ES-I3 (cell line): ENCODE measurements around the gene KRTAP5-9.
"Not testable (repeated sequence)": the region's sequence is repeated elsewhere in the genome, so short reads cannot be mapped to it uniquely, and the experiment has no call there.

Experiments
- H3K36me3 ChIP-seq: 2 replicates; pipeline ENCODE4 v1.6.1; 2013; ENCODE audit warnings: mild to moderate bottlenecking, low read length, control low read depth, moderate library complexity; ENCODE audit not compliant: insufficient read depth
- H3K4me1 ChIP-seq: 2 replicates; pipeline ENCODE4 v1.6.1; 2013; ENCODE audit warnings: mild to moderate bottlenecking, control low read depth, low read length; ENCODE audit not compliant: insufficient read depth
- H3K9ac ChIP-seq: 2 replicates; pipeline ENCODE4 v1.6.1; 2013; ENCODE audit warnings: low read depth, mild to moderate bottlenecking, low read length, moderate library complexity
- H3K9me3 ChIP-seq: 2 replicates; pipeline ENCODE4 v1.6.1; 2013; ENCODE audit warnings: mild to moderate bottlenecking, low read length, moderate library complexity; ENCODE audit not compliant: control insufficient read depth, insufficient read depth

KRTAP5-9 gene

GRCh38 chr11:71540521-71541304 lies 7.5 kb upstream of the KRTAP5-9 start:
- not testable (repeated sequence) for H3K36me3 ChIP-seq, H3K9me3 ChIP-seq, H3K9ac ChIP-seq, H3K4me1 ChIP-seq

- no peaks in the 10 kb centered on the region for H3K36me3 ChIP-seq
- no peaks in the 10 kb centered on the region for H3K9me3 ChIP-seq
- H3K9ac ChIP-seq, result no peak overlapping the region
- H3K4me1 ChIP-seq, result no peaks in the 10 kb centered on the region
These were observed 5.8 kb upstream of the KRTAP5-9 start for GRCh38 chr11:71542382-71542781.

GRCh38 chr11:71542879-71543777 lies 5.1 kb upstream of the KRTAP5-9 start:
- no peak overlapping the region for H3K9ac ChIP-seq
- no peaks in the 10 kb centered on the region for H3K36me3 ChIP-seq
- no peaks in the 10 kb centered on the region for H3K9me3 ChIP-seq
- no peaks in the 10 kb centered on the region for H3K4me1 ChIP-seq

- Histone ChIP-seq H3K36me3 (no peaks in the 10 kb centered on the region), H3K9ac (no peak overlapping the region), H3K4me1 (no peaks in the 10 kb centered on the region), H3K9me3 (no peaks in the 10 kb centered on the region)
These were observed 4.4 kb upstream of the KRTAP5-9 start for GRCh38 chr11:71543866-71544265.

GRCh38 chr11:71544525-71545214 lies 3.5 kb upstream of the KRTAP5-9 start:
- Histone ChIP-seq H3K4me1 (no peaks in the 10 kb centered on the region), H3K9ac (no peak overlapping the region), H3K36me3 (no peaks in the 10 kb centered on the region), H3K9me3 (no peaks in the 10 kb centered on the region)

GRCh38 chr11:71545405-71545966 lies 2.7 kb upstream of the KRTAP5-9 start:
- Histone ChIP-seq H3K4me1 (no peaks in the 10 kb centered on the region), H3K9me3 (no peaks in the 10 kb centered on the region), H3K36me3 (no peaks in the 10 kb centered on the region), H3K9ac (no peak overlapping the region)

GRCh38 chr11:71548716-71549151 lies 514 bp downstream of the KRTAP5-9 start:
- Histone ChIP-seq H3K4me1 (no peaks in the 10 kb centered on the region), H3K9ac (no peak overlapping the region), H3K36me3 (no peaks in the 10 kb centered on the region), H3K9me3 (no peaks in the 10 kb centered on the region)

- H3K9me3 ChIP-seq, result no peaks in the 10 kb centered on the region
- H3K9ac ChIP-seq, result no peak overlapping the region
- no peaks in the 10 kb centered on the region for H3K36me3 ChIP-seq
- no peaks in the 10 kb centered on the region for H3K4me1 ChIP-seq
These were observed 3.5 kb downstream of the KRTAP5-9 start for GRCh38 chr11:71551711-71552110.

- Histone ChIP-seq H3K9ac (no peak overlapping the region), H3K36me3 (no peaks in the 10 kb centered on the region), H3K4me1 (no peaks in the 10 kb centered on the region), H3K9me3 (peaks cover 4% of the 10 kb centered on the region; the same call in 1 of the 2 replicates)
These were observed 6.8 kb downstream of the KRTAP5-9 start for GRCh38 chr11:71554996-71555395.

GRCh38 chr11:71555508-71555907 lies 7.3 kb downstream of the KRTAP5-9 start:
- Histone ChIP-seq H3K36me3 (no peaks in the 10 kb centered on the region), H3K9ac (no peak overlapping the region), H3K9me3 (peaks cover 4% of the 10 kb centered on the region; the same call in 1 of the 2 replicates), H3K4me1 (no peaks in the 10 kb centered on the region)

- peaks cover 4% of the 10 kb centered on the region; the same call in 1 of the 2 replicates for H3K9me3 ChIP-seq
- no peaks in the 10 kb centered on the region for H3K4me1 ChIP-seq
- H3K9ac ChIP-seq, result no peak overlapping the region
- H3K36me3 ChIP-seq, result no peaks in the 10 kb centered on the region
These were observed 7.8 kb downstream of the KRTAP5-9 start for GRCh38 chr11:71556018-71556417.

GRCh38 chr11:71557257-71557656 lies 9.0 kb downstream of the KRTAP5-9 start:
- Histone ChIP-seq H3K9ac (no peak overlapping the region), H3K36me3 (no peaks in the 10 kb centered on the region), H3K9me3 (peaks cover 8% of the 10 kb centered on the region; the same call in 1 of the 2 replicates), H3K4me1 (no peaks in the 10 kb centered on the region)

GRCh38 chr11:71558996-71559395 lies 10.8 kb downstream of the KRTAP5-9 start:
- Histone ChIP-seq H3K4me1 (no peaks in the 10 kb centered on the region), H3K36me3 (no peaks in the 10 kb centered on the region), H3K9me3 (peaks cover 8% of the 10 kb centered on the region; the same call in 1 of the 2 replicates), H3K9ac (no peak overlapping the region)

- Histone ChIP-seq H3K4me1 (0 out of 2 replicates have a peak, but pooled peaks cover 2% of the 10 kb centered on the region), H3K9me3 (peaks cover 7% of the 10 kb centered on the region; the same call in 1 of the 2 replicates), H3K9ac (no peak overlapping the region), H3K36me3 (no peaks in the 10 kb centered on the region)
These were observed 13.9 kb downstream of the KRTAP5-9 start for GRCh38 chr11:71562120-71562519.
